ENCODE measurements around the gene CAPN7.
"Not testable (repeated sequence)": the region's sequence is repeated elsewhere in the genome, so short reads cannot be mapped to it uniquely, and the experiment has no call there.

The CAPN7 gene

GRCh38 chr3:15205934-15206661 lies at the start of gene CAPN7:
CAPN7 (plus strand) TSS chr3:15206246; CDS start chr3:15206496, 250 bp downstream.
- DNase-seq: no peak

- DNase-seq: no peak
Measured at GRCh38 chr3:15157441-15157840, 48.6 kb upstream of the CAPN7 start.

DNA sequence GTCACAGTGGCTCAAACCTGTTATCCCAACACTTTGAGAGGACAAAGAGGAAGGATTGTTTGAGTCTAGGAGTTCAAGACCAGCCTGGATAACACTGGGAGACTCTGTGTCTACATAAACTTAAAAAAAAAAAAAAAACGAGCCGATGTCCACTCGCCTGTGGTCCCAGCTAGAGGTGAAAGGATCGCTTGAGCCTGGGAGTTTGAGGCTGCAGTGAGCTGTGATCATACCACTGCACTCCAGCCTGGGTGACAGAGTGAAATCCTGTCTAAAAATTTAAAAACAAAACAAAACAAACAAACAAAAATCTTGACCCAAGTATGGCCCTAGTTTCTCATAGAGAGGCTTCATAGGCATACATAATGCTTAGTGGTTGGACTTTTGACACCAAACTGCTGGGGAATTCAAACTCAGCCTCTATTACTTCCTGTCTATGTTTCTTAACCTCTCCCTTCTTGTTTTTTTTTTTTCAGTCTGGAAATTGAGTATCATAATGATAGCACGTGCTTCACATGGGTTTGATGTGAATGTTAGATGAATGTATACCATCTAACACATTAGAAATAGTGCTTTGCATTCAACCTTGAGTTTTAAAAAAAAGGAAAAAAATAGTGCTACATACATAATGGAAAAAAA lies 46.4 kb upstream of the CAPN7 start:
- DNase-seq: no peak

DNA sequence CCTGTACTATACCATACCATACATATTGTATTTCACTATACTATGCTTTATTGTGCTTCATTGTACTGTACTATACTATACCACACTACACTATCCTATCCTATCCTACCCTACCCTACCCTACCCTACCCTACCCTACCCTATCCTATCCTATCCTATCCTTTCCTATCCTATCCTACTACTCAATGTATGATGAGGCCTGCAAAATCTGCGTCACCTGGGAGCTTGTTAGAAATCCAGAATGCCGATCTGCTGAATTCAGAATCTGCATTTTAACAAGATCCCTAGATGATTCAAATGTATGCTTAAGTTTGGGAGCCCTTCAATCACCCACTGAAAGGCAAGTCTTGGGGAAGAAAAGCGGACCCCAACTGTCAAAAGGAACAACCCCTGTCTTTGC lies 45.4 kb upstream of the CAPN7 start:
- no peak for DNase-seq

GRCh38 chr3:15161133-15161532 lies 44.9 kb upstream of the CAPN7 start:
- no peak for DNase-seq

DNA sequence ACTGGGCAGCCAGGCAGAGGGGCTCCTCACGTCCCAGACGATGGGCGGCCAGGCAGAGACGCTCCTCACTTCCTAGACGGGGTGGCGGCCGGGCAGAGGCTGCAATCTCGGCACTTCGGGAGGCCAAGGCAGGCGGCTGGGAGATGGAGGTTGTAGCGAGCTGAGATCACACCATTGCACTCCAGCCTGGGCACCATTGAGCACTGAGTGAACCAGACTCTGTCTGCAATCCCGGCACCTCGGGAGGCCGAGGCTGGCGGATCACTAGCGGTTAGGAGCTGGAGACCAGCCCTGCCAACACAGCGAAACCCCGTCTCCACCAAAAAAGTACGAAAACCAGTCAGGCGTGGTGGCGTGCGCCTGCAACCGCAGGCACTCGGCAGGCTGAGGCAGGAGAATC lies 42.4 kb upstream of the CAPN7 start:
- not testable (repeated sequence) for DNase-seq

- no peak for DNase-seq
Measured at GRCh38 chr3:15164340-15164739, 41.7 kb upstream of the CAPN7 start.

- no peak for DNase-seq
Measured at GRCh38 chr3:15165061-15165460, 41.0 kb upstream of the CAPN7 start.

- not testable (repeated sequence) for DNase-seq
Measured at GRCh38 chr3:15166391-15166790, 39.7 kb upstream of the CAPN7 start.

DNA sequence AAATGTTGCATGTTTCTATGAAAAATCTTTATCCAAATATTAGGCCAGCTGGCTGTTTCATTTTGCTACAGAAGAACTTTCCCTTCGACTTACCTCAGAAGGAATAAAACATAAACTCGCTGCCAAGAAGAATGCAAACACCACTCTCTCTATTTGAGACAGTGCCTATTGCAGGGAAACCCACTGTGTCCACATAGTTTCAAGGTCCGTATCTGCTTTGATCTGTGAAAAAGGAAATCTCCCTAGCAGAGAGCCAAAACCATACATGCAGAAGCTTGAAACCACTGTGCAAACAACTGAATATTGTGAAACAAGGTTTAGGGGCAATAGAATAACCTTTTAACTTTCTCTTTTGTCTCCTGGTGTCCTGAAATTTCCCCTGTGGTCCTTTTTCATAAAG lies 35.0 kb upstream of the CAPN7 start:
- DNase-seq: no peak

DNA sequence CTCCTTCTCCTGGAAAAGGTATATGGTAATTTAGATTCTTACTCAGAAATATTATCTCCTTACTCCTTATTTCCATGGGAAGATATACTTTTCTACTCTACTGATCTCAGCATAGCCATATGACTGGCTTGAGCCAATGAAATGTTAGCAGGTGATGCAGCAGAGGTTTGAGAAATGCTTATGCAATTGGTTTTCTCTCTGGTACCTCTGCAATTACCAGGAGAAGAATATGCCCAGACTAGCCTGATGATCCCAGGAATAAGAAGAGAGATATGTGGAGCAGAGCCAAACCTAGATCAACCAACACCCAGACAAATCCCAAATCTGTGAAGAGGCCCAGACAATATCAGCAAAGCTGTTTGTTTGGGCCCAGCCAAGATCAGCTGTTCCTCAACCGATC lies 33.2 kb upstream of the CAPN7 start:
- no peak for DNase-seq

- no peak for DNase-seq
Measured at GRCh38 chr3:15174953-15175352, 31.1 kb upstream of the CAPN7 start.

DNA sequence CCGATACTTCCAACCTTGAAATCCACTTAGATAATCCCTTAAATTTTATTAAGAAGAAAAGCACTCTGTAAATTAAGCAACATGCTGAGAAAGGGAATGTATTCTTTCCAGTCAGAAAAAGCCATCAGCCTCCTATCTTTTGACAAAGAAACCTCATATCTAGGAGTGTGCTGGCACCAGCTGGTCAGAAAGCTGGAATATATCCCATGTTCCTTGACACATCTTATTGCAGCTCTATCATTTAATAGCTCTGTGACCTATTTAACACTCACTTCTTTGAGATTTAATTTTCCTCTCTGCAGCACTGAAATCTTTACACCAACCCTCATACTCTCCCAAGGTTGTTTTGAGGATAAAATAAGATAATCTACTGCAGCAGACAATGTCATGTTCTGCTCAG lies 30.4 kb upstream of the CAPN7 start:
- DNase-seq: no peak

DNA sequence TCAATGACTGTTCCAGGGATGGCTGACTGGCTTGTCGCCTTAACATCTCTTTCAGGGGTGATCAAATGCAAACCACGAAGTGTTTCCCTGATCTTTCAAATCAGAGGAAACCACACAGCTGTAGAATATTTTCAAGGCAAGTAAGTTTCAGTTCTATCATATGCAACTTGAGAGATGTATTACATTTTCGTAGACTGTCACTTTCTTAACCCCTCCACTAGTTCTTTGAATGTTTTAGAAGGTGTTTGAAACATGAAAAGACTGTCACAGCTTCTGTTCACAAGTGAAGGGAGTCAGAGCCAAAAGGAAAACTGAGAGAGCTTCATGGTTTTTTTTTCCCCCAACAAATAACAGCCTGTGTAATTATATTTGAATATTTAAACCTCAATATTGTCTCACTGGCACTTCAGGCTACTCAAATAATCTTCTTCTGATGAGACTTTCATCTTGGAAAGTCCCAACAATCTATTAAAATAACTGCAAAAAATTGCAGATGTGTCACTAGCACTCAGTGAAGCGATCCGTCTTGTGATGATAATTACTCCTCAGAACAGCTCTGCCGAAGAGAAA lies 25.9 kb upstream of the CAPN7 start:
- DNase-seq: no peak

DNA sequence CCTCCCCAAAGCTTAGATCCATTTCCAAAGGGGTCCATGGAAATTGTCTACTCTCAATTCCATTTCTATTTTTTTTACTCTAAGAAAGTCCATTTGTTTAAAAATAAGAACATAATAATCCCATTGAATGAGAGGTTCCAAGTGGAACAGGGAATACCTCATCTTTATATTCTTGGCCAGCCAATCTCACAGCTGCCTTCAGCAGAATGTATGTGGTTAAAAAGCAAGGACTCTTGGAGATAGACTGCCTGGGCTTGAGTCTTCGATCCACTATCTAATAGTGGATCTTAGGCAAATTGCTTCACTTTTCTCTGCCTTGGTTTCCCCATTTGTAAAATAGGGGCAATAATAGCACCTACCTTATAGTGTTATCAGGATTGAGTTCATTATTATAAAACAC lies 24.5 kb upstream of the CAPN7 start:
- DNase-seq: no peak

DNA sequence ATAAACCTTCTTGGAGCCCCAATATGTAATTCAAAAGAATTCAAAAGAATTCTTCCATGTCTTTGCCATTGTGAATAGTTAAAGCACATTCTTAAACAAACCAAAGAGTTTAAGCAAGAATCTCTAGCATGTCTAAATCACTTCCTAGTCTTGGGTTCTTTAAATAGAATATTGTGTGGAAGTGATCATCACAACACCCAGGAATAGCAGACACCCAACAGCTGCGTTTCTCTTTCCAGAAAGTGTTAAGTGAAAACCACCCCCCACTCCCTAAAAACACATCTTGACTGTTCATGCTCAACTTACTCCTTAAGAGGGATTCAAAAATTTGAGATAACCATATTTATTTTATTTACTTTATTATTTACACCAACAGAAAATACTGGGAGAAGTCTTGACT lies 24.1 kb upstream of the CAPN7 start:
- no peak for DNase-seq

DNA sequence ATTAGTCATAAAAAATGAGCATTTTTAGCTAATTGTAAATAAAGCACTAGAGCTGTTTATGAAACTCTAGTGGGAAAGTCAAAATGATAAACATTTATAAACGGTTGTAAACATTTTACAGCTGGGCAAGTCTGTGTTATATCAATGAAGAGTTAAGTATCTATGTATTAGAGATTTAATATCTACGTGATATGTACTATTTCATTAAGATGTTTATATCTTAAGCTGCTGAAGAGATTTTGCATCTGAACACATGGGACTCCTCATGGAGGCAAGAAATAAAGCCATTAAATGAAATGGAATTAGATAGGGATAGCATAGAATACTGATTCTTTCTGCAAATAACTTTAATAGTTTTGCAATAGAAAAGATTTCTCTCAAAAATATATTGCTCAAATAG lies 23.0 kb upstream of the CAPN7 start:
- DNase-seq: no peak

- DNase-seq: no peak
Measured at GRCh38 chr3:15185404-15185803, 20.6 kb upstream of the CAPN7 start.

DNA sequence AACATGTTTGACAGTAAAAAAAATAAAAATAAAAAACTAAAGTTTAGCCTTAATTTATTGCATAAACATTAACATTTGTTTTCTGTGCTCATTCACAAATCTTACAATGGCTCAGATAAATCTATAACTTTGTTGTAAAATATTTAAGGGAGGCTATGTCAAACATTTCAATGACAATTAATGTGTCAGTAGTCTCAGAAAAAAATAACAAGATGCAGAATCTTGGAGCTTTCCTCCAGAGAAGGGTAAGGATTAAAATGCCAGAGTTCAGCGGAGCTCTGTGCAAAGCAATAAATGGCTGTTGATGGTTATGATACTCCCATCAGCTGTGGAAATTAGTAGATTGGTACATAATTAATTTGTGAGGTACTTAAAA lies 20.0 kb upstream of the CAPN7 start:
- DNase-seq: no peak

- not testable (repeated sequence) for DNase-seq
Measured at GRCh38 chr3:15186477-15187164, 19.4 kb upstream of the CAPN7 start.

- DNase-seq: no peak
Measured at GRCh38 chr3:15197340-15198029, 8.6 kb upstream of the CAPN7 start.

- DNase-seq: no peak
Measured at GRCh38 chr3:15198686-15199085, 7.4 kb upstream of the CAPN7 start.

- no peak for DNase-seq
Measured at GRCh38 chr3:15199493-15200105, 6.4 kb upstream of the CAPN7 start.

Data from cerebellar nuclear complex (tissue), 1 donor.